NCI-H510A treated with DMSO at 0.1 percent for 48 hours (cell line): Measurements from ENCODE around the gene SULF2.

Experiments used
- DNase-seq: peaks from one replicate; lab custom pipeline; 2025; lab: John Stamatoyannopoulos, UW

The SULF2 gene

DNA sequence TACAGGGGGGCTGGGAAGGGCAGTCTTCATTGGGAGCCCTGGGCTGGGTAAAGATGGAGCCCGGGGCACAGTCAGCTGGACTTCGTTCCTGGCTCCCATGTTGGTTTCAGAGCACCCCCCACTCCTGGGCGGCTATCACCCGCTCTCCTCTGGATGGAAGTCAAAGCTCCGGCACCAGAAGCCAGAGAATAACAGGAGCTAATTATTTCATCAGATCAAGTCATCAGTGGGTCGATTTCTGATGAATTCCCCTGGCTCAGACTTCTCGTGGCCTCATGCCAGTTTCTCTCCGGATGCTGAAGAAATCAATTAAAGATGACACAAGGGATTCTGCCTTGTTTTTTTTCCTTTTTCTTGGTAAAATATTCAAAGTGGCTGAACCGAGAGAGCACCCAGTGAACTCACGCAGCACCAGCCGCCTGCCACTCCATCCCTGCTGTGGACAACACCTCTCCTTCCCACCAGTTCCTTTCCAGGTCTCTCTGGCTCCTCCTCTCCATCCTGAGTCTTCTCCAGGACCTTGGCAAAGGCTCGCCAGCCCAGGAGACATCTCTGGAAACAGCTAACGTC lies 22.5 kb downstream of the SULF2 start:
- DNase-seq, result no peak

DNA sequence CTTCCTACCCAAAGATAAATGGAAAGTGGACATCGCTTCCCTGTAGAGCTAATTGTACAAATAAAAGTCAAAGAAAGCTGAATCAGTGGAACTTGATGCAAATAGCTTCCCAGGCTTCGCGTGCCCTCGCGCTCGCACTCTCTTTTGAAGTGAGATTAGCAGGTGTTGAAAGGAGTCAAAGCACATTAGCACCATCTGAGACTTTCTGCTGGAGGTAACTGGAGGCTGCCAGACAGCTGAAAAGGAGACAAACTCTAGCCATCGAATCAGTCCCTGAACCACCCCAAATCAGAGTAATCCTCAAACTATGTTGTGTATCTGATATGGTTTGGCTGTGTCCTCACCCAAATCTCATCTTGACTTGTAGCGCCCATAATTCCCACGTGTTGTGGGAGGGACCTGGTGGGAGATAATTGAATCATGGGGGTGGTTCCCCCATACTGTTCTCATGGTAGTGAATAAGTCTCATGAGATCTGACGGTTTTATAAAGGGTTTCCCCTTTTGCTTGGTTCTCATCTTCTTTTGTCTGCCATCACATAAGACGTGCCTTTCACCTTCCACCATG lies 23.7 kb downstream of the SULF2 start:
- DNase-seq, result no peak

DNA sequence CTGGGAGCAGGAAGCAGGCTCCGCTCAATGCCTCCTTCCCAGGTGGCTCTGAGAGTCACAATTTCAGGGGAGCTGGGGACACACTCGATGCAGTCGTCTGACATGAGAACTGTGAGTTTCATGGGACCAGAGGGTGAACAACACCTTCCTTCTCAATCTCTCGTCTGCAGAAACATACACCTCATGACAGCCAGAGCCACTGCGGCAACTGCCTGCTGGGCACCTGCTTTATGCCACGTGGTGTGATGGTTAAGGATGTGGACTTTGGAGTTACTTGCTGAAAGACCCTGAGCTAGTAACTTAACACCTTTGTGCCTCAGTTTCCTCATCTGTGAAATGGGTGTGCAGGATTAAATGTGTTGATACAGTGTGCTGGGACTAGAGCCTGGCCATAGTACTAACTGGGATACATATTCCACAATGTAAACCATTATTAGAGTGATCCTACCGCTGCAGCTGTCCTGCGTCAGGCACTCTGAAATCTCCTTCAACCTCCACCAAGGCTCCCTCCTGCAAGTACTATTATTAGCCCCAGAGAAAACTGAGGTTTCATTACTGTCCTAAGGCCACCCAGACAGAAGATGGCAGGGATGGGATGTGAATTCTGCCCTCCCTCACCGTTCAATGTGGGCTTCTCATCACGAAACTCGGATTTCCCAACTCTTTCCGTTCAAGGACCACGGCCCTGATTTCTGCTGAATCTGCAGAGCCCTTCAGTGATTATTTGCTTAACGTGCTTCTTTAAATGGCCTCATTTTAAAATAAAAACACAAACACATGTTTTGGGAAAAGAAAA lies 24.4 kb downstream of the SULF2 start:
- no peak for DNase-seq

DNA sequence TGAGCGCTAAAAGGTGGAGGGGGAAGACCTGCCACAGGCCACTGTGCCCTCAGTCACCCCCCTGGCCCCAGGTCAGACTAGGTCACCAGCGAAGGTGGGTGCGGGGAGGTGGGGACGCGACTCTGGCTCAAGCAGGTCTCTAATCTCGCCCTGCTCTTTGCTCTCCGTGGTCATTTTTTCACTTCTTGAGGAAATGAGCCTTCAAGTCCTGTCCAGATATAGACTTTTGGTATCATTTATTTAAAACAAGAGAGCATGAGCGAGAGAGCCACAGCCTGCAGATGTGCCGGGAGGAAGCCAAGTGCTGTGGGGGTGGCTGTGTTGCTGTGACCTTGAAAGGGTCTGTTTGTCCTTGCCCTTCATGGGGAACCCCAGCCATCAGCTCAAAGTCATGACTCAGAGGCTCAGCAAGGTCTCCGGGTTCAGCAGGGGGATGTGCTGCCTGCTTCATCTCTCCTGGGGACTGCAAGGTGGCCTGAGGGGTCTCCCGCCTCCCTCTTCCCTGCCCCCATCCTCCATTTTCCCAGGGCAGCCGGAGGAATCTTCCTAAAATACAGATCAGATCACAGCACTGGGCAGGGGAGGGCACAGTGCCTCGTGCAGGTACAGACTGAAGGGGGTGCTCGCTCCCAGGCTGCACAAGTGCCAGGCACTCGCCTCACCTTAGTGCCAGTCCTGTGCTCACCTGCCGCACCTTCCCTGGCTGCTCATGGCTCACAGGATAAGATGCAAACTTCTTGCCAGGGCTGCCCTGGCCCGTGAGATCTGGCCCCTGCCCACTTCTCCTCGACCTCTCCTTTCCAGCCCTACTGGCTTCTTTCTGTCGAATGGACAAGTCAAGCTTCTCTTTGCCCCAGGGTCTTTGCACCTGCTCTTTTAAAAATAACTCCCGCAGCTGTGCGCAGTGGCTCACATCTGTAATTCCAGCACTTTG lies 26.5 kb downstream of the SULF2 start:
- no peak for DNase-seq

DNA sequence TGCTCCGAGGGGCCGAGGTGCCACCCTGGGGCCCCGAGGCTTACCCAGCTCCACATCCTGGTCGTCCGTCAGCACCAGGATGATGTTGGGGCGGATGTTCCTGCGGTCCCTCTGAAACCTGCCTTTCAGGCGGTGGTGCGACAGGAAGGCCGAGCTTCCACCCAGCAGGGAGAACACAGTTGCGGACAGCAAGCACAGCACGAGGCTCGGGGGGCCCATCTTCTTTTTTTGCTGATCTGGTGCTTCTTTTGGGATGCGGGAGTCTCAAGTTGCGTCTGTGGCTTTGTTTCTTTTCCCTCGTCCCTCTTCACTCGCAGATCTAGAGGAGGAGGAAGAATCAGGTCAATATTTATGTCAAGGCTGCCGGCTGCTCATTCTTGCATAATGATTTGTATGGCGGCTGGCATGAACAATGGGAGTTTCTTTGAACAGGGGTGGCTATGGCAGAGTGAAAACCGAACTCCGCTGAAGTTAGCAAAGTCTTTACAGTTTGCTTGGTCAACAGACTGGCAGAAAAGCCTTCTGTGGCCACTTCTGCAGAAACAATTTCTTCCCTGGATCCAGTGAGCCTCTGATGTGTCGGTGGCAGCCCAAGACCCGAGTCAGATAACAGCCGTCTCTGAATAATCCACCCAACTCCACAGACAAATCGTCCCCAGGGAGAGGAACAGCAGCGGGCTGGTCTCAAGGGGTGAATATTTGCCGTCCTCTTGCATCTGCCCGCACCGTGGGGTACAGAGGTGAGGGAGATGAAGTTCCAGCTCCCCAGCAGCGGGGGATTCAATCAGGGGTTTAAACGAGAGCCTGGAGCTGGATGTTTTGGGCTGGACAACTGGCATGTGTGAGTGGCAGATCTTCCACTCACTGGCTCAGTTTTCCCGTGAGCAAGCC lies 27.9 kb downstream of the SULF2 start:
- no peak for DNase-seq

DNA sequence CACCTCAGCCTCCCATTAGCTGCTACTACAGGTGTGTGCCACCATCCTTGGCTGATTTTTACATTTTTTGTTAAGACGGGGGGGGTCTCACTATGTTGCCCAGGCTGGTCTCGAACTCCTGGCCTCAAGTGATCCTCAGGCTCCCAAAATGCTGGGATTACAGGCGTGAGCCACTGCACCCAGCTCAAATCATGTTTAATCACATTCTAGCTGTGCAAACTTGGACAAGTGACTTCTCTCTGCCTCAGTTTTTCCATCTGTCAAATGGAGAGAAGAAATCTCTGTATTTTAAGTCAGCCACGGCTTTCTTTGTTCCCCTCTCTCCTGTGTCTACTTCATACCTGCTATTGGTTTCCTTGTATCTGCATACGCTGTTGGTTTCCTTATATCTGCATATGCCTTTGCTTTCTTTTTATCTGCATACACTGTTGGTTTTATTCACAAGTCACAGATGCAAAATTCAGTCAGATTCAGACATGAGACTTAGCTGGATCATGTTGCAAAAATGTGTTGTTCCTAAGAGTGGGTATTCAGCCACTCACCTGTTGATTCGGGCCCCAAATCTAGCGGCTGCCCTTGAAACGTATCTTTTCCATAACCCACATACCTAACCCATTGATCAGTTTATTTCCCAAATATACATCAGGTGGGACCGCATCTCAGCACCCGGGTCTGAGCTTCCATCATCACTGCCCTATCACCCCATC lies 30.2 kb downstream of the SULF2 start:
- no peak for DNase-seq

DNA sequence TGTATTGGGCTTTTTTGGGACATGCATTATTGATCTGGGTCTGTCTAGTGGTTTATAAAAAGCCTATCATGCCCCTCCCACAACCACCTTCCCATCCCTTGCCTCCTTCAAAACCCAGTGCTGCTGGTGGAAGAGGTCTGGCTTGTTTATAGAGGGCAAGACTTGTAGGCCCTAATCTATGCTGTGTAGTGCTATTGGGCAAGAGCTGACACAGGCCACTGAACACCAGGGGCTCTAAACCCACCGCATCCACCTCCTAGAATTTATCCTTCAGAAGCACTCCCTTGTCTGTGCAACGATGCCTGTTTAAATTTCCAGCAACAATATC lies 30.9 kb downstream of the SULF2 start:
- DNase-seq, result no peak

DNA sequence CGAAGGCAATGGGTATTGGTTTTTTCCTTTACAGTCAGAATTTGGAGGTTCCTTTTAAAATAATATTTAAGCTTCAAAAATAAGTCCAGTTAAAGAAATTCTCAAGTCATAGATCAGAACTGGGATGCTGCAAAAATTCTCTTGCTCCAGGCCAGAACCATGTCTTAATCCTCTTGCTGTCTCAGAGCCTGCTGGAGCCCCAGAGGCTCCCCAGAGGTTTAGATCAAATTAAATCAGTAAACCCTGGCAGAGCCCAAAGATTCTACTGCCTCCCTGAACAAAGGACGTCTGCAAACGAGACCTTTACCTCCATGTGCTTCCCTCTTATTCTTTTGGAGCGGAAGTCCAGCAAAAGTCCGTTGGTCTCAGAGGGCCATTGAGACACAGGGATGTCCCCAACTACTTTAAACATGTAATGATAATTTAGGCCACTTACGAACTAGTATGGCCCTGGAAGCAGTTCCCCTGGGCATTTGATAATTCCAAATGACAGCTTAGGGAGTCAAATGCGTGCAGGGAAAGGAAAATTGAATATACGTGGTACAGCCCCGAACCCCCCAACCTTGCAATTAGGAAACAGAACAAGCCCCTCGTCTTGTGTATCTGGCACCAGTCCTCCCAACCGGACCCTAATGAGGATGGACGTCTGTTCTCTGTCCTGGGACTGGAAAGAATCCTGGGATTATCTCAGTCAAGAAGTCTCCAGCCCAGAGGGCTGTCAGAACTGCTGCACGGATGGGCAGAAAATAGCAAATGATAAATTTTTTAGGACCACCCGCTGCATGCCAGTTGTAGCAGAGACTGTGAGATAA lies 31.5 kb downstream of the SULF2 start:
- DNase-seq, result no peak

DNA sequence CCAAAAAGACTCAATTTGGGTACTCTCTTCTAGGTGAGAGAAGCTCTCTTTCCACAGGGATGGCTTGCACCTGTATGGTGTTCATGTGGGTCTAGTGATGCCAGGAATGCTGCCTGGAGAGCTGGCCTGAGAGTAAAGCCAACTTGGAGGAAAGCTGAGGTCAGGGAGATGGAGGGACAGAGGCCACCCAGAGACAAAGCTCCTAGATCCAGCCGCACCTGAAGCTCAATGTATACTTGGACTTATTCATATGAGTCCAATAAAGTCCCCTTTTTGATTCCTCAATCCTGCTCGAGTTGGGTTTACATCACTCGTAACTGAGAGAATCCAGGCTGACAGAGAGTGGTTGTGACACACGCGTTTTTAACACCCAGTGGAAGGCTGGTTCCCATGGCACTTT lies 33.8 kb downstream of the SULF2 start:
- DNase-seq, result no peak

DNA sequence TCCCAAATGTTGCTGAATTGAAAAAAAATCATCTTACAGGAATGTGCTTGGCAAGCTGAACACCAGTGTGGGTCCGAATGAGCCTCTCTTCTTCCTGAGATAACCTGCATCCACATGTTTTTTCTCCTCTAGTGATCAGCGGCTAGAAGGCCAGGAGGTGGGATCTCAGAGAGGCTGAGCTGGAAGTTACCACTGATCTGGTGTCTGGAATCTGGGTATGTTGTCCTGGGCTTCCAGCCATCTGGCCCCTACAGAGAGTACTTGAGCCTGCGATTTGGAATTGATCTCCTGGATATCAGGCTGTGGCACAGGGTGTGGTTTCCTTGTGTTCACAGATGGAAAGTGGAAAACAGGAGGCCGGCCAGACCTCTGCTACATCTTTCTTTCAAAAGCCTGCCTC lies 35.9 kb downstream of the SULF2 start:
- no peak for DNase-seq

DNA sequence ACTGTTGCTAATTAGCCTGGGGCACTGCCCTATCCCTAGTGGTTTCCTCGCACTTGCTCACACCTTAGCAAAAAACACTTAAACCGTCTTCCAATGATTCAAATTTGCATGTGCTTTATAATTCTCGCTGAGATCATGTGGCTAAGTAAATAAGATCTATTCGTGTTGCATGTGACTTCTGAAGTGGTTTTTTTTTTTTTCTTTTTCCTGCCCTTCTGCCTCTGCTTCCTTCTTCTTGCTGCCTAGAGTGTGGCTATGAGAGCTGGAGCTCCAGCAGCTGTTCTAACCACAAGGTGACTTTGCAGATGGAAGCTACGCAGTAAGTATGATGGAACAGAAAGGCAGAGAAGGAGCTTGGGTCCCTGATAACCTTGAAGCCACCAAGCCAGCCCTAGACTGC lies 36.5 kb downstream of the SULF2 start:
- DNase-seq, result no peak

DNA sequence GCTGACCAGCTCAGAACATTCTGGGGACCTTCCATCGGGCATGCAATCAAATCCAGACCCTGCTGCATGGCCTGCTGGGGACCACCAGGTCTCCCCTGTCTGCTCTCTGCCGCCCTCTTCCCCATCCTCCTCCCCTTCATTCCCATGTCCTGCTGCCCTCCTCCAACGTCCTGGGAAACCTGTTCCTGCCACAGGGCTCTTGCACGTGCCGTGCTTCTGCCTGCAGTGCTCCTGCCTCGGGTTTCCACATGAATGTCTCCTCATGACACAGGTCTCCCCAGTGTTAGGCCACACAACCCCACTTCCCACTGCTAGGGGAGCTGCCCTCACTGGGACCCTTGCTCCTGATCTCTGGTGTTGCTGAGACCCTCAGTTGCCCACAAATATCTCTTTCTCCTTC lies 37.2 kb downstream of the SULF2 start:
- no peak for DNase-seq

DNA sequence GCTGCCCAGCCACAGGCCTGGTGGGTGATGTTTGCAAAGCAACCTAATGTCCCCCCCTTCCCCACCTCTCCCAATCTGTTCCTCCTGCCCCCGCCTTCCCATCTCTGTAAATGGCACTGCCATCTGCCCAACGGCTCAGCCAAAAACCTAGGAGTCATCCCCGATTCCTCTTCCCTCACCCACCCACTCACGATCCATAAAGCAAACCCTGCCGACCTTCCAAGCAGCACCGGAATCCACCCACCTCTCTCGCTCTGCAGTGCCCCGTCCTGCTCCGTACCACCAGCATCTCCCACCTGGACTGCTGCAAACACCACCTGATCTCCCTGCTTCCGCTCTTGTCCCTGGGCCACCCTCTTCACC lies 37.6 kb downstream of the SULF2 start:
- no peak for DNase-seq

DNA sequence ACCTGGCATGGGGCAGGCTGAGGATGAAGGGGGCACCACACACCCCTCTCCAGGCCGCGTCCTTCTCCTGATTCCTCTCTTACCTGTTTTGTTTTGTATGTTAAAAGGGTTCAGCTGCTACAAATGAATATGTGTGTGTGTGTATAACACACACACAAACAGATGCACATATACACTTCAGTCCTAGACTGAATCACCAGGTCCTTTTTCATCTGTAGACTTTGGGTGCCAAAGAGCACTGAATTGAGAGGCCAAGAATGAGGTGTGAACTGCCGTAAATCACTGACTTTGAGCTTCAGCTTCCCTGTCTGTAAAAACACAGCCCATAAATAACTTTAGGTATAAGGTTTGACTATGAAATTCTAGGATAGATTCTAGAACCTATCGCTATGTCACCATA lies 40.5 kb downstream of the SULF2 start:
- DNase-seq, result no peak

DNA sequence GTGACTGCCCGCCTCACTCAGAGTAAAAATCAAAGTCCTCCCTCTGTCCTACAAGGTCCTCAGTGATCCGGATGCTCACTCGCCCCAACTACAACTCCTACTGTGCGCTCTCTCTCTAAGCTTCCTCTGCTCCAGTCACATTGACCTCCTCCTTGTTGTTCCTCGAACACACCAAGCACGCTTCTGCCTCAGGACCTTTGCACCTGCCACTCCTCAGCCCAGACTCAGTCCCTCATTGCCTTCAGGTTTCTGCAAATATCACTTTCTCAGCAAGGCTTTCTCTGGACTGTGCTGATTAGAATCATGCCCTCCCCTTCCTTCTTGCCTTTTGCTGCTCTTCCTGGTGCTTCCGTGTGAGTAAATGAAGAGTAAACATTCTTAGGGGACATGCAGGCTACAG lies 41.6 kb downstream of the SULF2 start:
- DNase-seq, result no peak

DNA sequence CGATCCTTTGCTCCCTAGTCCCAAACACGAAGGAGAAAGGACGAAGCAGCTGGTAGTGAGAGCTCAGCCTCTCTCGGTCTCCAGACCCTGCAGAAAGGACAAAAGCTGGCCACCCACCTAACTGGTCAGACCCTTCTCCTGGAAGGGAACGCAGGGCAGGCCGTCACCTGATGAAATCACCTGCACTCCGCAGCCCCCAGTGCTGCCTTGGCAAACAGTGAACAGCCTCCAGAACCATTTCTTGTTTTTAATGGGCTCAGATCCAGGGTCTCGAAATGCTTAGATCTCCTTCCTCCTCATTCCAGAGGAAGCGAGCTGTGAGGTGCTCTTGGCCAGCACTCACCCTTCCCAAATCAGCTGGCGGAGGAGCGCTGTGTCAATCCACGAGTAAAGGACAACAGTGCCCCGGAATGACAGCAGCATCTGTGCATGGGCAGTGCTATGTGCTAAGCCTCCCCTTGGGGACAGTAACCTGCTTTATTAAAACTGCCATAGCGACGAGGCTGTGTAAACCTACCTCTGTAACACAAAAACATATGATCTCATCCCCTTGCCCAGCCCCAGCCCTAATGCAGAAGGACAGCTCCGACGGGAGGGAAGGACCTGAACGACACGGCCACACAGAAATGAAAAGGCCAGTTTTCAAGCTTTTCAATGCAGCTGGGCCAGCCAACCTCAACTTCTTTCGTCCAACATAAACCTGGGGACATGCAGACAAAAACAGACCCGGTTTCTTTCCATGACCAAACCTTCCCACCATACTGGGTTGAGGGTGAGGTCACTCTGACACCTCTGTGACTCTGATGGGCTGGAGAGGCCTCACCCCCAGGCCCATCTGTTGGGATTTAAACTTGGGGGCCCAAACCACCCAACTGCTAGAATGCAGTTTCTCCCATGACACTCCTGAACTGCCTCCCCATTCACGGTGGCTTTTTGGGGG lies 43.3 kb downstream of the SULF2 start:
- DNase-seq, result no peak

DNA sequence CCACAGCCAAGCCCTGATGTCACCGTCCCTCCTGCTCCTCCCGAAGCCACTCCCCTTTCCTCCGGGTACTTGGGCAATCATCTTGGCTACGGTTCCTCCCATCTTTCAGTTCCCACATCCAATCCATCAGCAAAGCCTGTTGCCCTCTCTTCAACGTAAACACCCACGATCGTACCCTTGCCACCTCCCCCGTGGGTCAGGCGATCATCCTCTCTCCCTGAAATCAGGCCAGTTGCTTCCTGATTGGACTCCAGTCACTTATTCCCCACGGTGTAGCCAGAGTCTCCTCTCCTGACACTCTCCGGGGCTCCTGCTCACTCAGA lies 44.5 kb downstream of the SULF2 start:
- no peak for DNase-seq

DNA sequence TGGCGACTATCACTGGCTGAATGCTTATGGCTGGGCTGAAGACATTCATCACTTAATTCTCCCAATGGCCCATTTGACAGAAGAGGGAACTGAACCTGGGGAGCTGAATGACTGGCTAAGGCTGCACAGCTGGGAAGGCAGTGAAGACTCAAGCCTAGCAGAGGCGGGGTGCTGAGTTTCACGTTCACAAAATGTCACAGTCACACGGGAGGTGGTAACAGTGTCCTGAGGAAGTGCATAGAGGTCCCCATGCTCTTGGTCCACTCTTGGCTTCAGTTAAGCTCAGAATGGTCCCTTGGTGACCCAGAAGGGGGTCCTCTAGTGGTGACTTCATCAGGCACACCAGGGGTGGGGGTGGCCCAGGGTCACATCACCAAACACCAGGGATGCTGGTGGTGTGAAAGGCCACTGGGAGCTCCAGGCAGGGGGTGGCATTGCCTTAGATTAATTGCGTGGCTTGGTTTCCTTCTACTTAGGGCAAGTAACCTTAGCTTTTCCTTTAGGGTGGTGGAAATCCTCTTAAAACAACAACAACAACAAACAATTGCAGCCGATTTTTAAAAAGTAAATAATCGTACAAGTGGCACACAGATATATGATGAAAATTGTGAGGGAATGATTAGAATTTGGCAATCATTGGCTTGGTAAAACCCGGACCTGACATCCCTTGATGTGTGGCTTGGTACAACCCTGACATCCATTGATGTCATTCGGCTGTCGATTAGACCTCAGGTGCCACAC lies 45.0 kb downstream of the SULF2 start:
- no peak for DNase-seq

DNA sequence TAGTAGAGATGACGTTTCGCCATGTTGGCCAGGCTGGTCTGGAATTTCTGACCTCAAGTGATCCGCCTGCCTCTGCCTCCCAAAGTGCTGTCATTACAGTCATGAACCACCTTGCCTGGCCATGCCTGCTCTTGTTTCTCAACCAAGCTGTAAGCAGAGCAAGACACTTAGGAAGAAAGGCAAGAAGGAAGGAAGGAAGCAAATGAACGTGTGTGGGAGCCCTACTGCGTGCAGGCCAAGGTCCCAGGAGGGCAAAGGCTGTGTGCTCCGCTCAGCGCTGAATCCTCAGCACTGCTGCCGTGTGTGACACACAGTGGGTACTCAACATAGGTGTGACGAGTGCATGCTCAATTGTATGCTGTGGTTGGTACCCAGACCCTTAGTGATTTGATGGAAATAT lies 47.4 kb downstream of the SULF2 start:
- no peak for DNase-seq
